Neural cell (in vitro differentiated cells): Measurements from ENCODE around the gene CCNH.

Source experiments
- EZH2 ChIP-seq: fragments of 200-600, 300-800 bp; shearing (Covaris generic), sonication (generic); IDR thresholded peaks from 2 replicates; pipeline ENCODE4 v1.6.1; 2014; ENCODE audit warnings: antibody characterized with exemption, low read length, borderline replicate concordance, mild to moderate bottlenecking; ENCODE audit not compliant: insufficient read depth, poor library complexity, severe bottlenecking
- RAD21 ChIP-seq: fragments of 450-650 bp; conservative IDR thresholded peaks from 2 replicates; pipeline ENCODE4 v1.6.1; 2014; ENCODE audit warnings: antibody characterized with exemption, mild to moderate bottlenecking, moderate library complexity

- no peak for TF ChIP-seq EZH2
- TF ChIP-seq RAD21 = no peak
Observed at GRCh38 chr5:87452837-87453236, 40.1 kb upstream of the CCNH start.
